H9 (cell line): ENCODE results near the gene MBNL1. TPM values are rescaled to one million over a fixed set of nuclear protein-coding genes. Genes with fewer than 3 reads are reported as not detected.
A peak's percentile ranks its signal among the peaks of the same experiment; 100 is the strongest.

Experiments
- DNase-seq: peaks from one replicate; pipeline ENCODE4 v3.0.0-alpha.2; 2017
- H2AFZ ChIP-seq: one replicate; pipeline ENCODE4 v1.6.1; 2013; ENCODE audit warnings: mild to moderate bottlenecking, low read length, control low read depth, moderate library complexity
- H2AK5ac ChIP-seq: 2 replicates; pipeline ENCODE4 v1.6.1; 2013; ENCODE audit warnings: low read length, control low read depth, mixed read lengths; ENCODE audit not compliant: insufficient read length
- H2BK120ac ChIP-seq: one replicate; pipeline ENCODE4 v1.6.1; 2013; ENCODE audit warnings: low read depth, mild to moderate bottlenecking, low read length, control low read depth, inconsistent platforms; ENCODE audit not compliant: poor library complexity, severe bottlenecking
- H2BK12ac ChIP-seq: 2 replicates; pipeline ENCODE4 v1.6.1; 2013; ENCODE audit warnings: low read length, control low read depth, mixed read lengths, low read depth; ENCODE audit not compliant: insufficient read length
- H2BK15ac ChIP-seq: 2 replicates; pipeline ENCODE4 v1.6.1; 2013; ENCODE audit warnings: low read depth, low read length, control low read depth
- H2BK20ac ChIP-seq: one replicate; pipeline ENCODE4 v1.6.1; 2013; ENCODE audit warnings: low read depth, mild to moderate bottlenecking, low read length, control low read depth, inconsistent platforms; ENCODE audit not compliant: poor library complexity, severe bottlenecking
- H2BK5ac ChIP-seq: 2 replicates; pipeline ENCODE4 v1.6.1; 2013; ENCODE audit warnings: low read length, control low read depth, mixed read lengths; ENCODE audit not compliant: insufficient read length
- H3K14ac ChIP-seq: 2 replicates; pipeline ENCODE4 v1.6.1; 2013; ENCODE audit warnings: low read length, control low read depth; ENCODE audit not compliant: insufficient read depth
- H3K18ac ChIP-seq: 2 replicates; pipeline ENCODE4 v1.6.1; 2013; ENCODE audit warnings: low read depth, mild to moderate bottlenecking, mixed read lengths, low read length, control low read depth; ENCODE audit not compliant: insufficient read length
- H3K23ac ChIP-seq: 2 replicates; pipeline ENCODE4 v1.6.1; 2013; ENCODE audit warnings: low read length, control low read depth, mixed read lengths, low read depth; ENCODE audit not compliant: insufficient read length
- H3K23me2 ChIP-seq: 2 replicates; pipeline ENCODE4 v1.6.1; 2013; ENCODE audit warnings: low read depth, mild to moderate bottlenecking, mixed read lengths, low read length, control low read depth; ENCODE audit not compliant: insufficient read length, poor library complexity, severe bottlenecking
- H3K27ac ChIP-seq: 2 replicates; pipeline ENCODE4 v1.5.1; 2013; ENCODE audit warnings: low read length, control low read depth, mixed read lengths, low read depth; ENCODE audit not compliant: insufficient read length
- H3K27me3 ChIP-seq: 2 replicates; pipeline ENCODE4 v1.6.1; 2013; ENCODE audit warnings: low read length, control low read depth, inconsistent platforms; ENCODE audit not compliant: insufficient read depth
- H3K4ac ChIP-seq: 2 replicates; pipeline ENCODE4 v1.6.1; 2013; ENCODE audit warnings: low read depth, mild to moderate bottlenecking, control low read depth, inconsistent platforms, low read length, moderate library complexity
- H3K4me1 ChIP-seq: 2 replicates; pipeline ENCODE4 v1.6.1; 2013; ENCODE audit warnings: low read length, control low read depth, inconsistent platforms; ENCODE audit not compliant: insufficient read depth
- H3K4me2 ChIP-seq: 2 replicates; pipeline ENCODE4 v1.6.1; 2013; ENCODE audit warnings: low read length, control low read depth, mixed read lengths; ENCODE audit not compliant: insufficient read length, insufficient read depth
- H3K56ac ChIP-seq: 2 replicates; pipeline ENCODE4 v1.6.1; 2013; ENCODE audit warnings: low read depth, mild to moderate bottlenecking, mixed read lengths, low read length, control low read depth; ENCODE audit not compliant: insufficient read length
- H3K79me1 ChIP-seq: 2 replicates; pipeline ENCODE4 v1.6.1; 2013; ENCODE audit warnings: low read depth, mild to moderate bottlenecking, moderate library complexity, low read length, control low read depth, inconsistent platforms; ENCODE audit not compliant: insufficient read depth, poor library complexity, severe bottlenecking
- H3K79me2 ChIP-seq: 2 replicates; pipeline ENCODE4 v1.6.1; 2013; ENCODE audit warnings: low read length, control low read depth, inconsistent platforms; ENCODE audit not compliant: insufficient read depth
- H3K9ac ChIP-seq: 2 replicates; pipeline ENCODE4 v1.6.1; 2013; ENCODE audit warnings: low read length, control low read depth, mixed read lengths; ENCODE audit not compliant: insufficient read length; ENCODE audit errors: extremely low read depth
- H3K9me3 ChIP-seq: one replicate; pipeline ENCODE4 v1.6.1; 2013; ENCODE audit warnings: low read depth, low read length, inconsistent platforms; ENCODE audit not compliant: control insufficient read depth
- H3T11ph ChIP-seq: one replicate; pipeline ENCODE4 v1.6.1; 2013; ENCODE audit warnings: mild to moderate bottlenecking, low read length, control low read depth, inconsistent platforms
- H4K20me1 ChIP-seq: one replicate; pipeline ENCODE4 v1.6.1; 2013; ENCODE audit not compliant: control insufficient read depth, insufficient read length, insufficient read depth
- H4K5ac ChIP-seq: 2 replicates; pipeline ENCODE4 v1.6.1; 2013; ENCODE audit warnings: low read depth, mild to moderate bottlenecking, mixed read lengths, low read length, control low read depth; ENCODE audit not compliant: insufficient read length
- H4K8ac ChIP-seq: replicated peaks from 2 replicates; pipeline ENCODE4 v1.6.1; 2013; ENCODE audit warnings: low read length, control low read depth, mixed read lengths, low read depth; ENCODE audit not compliant: insufficient read length
- H4K91ac ChIP-seq: 2 replicates; pipeline ENCODE4 v1.6.1; 2013; ENCODE audit warnings: low read depth, mild to moderate bottlenecking, moderate library complexity, mixed read lengths, low read length, control low read depth; ENCODE audit not compliant: insufficient read length
- H3K27ac Mint-ChIP-seq, 3 experiments: 2 replicates in 2 of 3; 3 replicates in 1 of 3; pipeline ENCODE4 v1.8.0; 2020 to 2021; ENCODE audit warnings: mixed read lengths in 3 of 3, mild to moderate bottlenecking in 1 of 3, moderate library complexity in 1 of 3
- H3K27me3 Mint-ChIP-seq: 2 replicates; pipeline ENCODE4 v1.8.0; 2021; ENCODE audit warnings: low read depth, mild to moderate bottlenecking, moderate library complexity, mixed read lengths
- H3K36me3 Mint-ChIP-seq, 3 experiments: 2 replicates in 2 of 3; 3 replicates in 1 of 3; pipeline ENCODE4 v1.8.0; 2020 to 2021; ENCODE audit warnings: low read depth in 3 of 3, mixed read lengths in 3 of 3; ENCODE audit not compliant: insufficient read depth in 1 of 3
- H3K4me1 Mint-ChIP-seq, 2 experiments: 2 replicates each; pipeline ENCODE4 v1.8.0; 2020; ENCODE audit warnings: mixed read lengths in 2 of 2
- H3K4me3 Mint-ChIP-seq, 2 experiments: 2 replicates in 1 of 2; 3 replicates in 1 of 2; pipeline ENCODE4 v1.8.0; 2020 to 2021; ENCODE audit warnings: mild to moderate bottlenecking in 2 of 2, mixed read lengths in 2 of 2, moderate library complexity in 1 of 2
- H3K9me3 Mint-ChIP-seq, 2 experiments: 2 replicates in 1 of 2; 3 replicates in 1 of 2; pipeline ENCODE4 v1.8.0; 2020; ENCODE audit warnings: mild to moderate bottlenecking in 2 of 2, mixed read lengths in 2 of 2, moderate library complexity in 1 of 2
- WGBS: extraction: QIAGEN DNeasy Blood & Tissue Kit; methylation state at CpG from one replicate; pipeline ENCODE4 v1.1.7; 2013; ENCODE audit warnings: missing lambda C conversion rate, low lambda C conversion rate, mixed read lengths; ENCODE audit not compliant: insufficient read length; ENCODE audit errors: extremely low coverage; 5-methylcytosine and 5-hydroxymethylcytosine counted together
- total RNA-seq: library from RNA; stranded (reverse); gene quantifications from 2 replicates; pipeline ENCODE4 v1.2.1, GENCODE V29; 2021
- TF ChIP-seq, protein P1 (sequence below): fragments of 200-600 bp; sonication (generic); conservative IDR thresholded peaks from 3 replicates; pipeline ENCODE4 v1.8.0; 2021; ENCODE audit warnings: antibody characterized with exemption, mild to moderate bottlenecking

The MBNL1 gene
- total RNA-seq, 1 experiment from 2014 or later, result 14.9 TPM

GRCh38 chr3:152309031-152309430 lies 40.3 kb downstream of the MBNL1 start:
- Histone ChIP-seq H3K79me1 (no peaks in the 10 kb centered on the region), H3K9me3 (no peaks in the 10 kb centered on the region), H2BK12ac (no peak overlapping the region), H2BK20ac (no peak overlapping the region), H4K5ac (no peak overlapping the region), H3K27ac (no peak overlapping the region), H4K20me1 (no peaks in the 10 kb centered on the region), H3K4ac (no peak overlapping the region), H3T11ph (no peak overlapping the region), H2BK120ac (no peak overlapping the region), H2BK15ac (no peak overlapping the region), H3K14ac (no peak overlapping the region), H3K18ac (no peak overlapping the region), H3K4me2 (no peak overlapping the region), H3K79me2 (no peaks in the 10 kb centered on the region; the same call in 1 of the 2 replicates), H4K8ac (no peak overlapping the region), H2BK5ac (no peak overlapping the region), H3K23ac (no peak overlapping the region), H3K9ac (no peak overlapping the region), H2AFZ (no peak overlapping the region), H3K56ac (no peak overlapping the region), H3K23me2 (no peaks in the 10 kb centered on the region), H3K4me1 (peaks cover 13% of the 10 kb centered on the region; the same call in 1 of the 2 replicates), H2AK5ac (no peak overlapping the region), H3K27me3 (no peaks in the 10 kb centered on the region), H4K91ac (no peak overlapping the region)
- H3K27me3 Mint-ChIP-seq, result no peaks in the 10 kb centered on the region
- TF ChIP-seq, protein P1, sequence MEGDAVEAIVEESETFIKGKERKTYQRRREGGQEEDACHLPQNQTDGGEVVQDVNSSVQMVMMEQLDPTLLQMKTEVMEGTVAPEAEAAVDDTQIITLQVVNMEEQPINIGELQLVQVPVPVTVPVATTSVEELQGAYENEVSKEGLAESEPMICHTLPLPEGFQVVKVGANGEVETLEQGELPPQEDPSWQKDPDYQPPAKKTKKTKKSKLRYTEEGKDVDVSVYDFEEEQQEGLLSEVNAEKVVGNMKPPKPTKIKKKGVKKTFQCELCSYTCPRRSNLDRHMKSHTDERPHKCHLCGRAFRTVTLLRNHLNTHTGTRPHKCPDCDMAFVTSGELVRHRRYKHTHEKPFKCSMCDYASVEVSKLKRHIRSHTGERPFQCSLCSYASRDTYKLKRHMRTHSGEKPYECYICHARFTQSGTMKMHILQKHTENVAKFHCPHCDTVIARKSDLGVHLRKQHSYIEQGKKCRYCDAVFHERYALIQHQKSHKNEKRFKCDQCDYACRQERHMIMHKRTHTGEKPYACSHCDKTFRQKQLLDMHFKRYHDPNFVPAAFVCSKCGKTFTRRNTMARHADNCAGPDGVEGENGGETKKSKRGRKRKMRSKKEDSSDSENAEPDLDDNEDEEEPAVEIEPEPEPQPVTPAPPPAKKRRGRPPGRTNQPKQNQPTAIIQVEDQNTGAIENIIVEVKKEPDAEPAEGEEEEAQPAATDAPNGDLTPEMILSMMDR, result no peak
- no peaks in the 10 kb centered on the region for H3K9me3 Mint-ChIP-seq
- H3K27ac Mint-ChIP-seq, result peak overlapping the region in 2 of 3 experiments; percentile 47 to 81; a peak in 3 of 7 replicates
- no CpG with 5 or more reads among the region's 3 CpGs for WGBS
- H3K4me1 Mint-ChIP-seq, result peaks cover 44 to 50% of the 10 kb centered on the region in 2 experiments
- H3K4me3 Mint-ChIP-seq, result no peak overlapping the region
- no peak for DNase-seq
- peaks cover 0 to 2% (median 0%) of the 10 kb centered on the region in 3 experiments; a peak in 1 of 7 replicates for H3K36me3 Mint-ChIP-seq
